Subcutaneous abdominal adipose tissue (tissue), 5 donors: ENCODE data around the gene PRKCA.

Experiments used
- H3K27ac ChIP-seq: one replicate; pipeline ENCODE4 v1.7.0; 2013; ENCODE audit warnings: low read depth, mild to moderate bottlenecking, inconsistent platforms, low read length, moderate library complexity
- H3K27me3 ChIP-seq, 5 donors: one replicate each; pipeline ENCODE4 v1.7.0; 2013; ENCODE audit warnings: low read length in 5 of 5, inconsistent platforms in 1 of 5; ENCODE audit not compliant: control insufficient read depth in 5 of 5, insufficient read depth in 4 of 5
- H3K36me3 ChIP-seq, 5 donors: one replicate each; pipeline ENCODE4 v1.7.0; 2013; ENCODE audit warnings: low read length in 5 of 5; ENCODE audit not compliant: control insufficient read depth in 5 of 5, insufficient read depth in 5 of 5
- H3K4me1 ChIP-seq, 5 donors: one replicate each; pipeline ENCODE4 v1.7.0; 2013; ENCODE audit warnings: low read length in 5 of 5, mild to moderate bottlenecking in 3 of 5, moderate library complexity in 1 of 5; ENCODE audit not compliant: control insufficient read depth in 5 of 5, insufficient read depth in 5 of 5
- H3K4me3 ChIP-seq, 5 donors: one replicate each; pipeline ENCODE4 v1.7.0; 2013; ENCODE audit warnings: low read length in 5 of 5, low read depth in 1 of 5
- H3K9ac ChIP-seq, 5 donors: one replicate each; pipeline ENCODE4 v1.7.0; 2013; ENCODE audit warnings: low read length in 5 of 5, mild to moderate bottlenecking in 4 of 5, moderate library complexity in 3 of 5
- H3K9me3 ChIP-seq, 5 donors: one replicate each; pipeline ENCODE4 v1.7.0; 2013; ENCODE audit warnings: low read length in 5 of 5; ENCODE audit not compliant: control insufficient read depth in 5 of 5
- donor health status: healthy.
- donor health status: healthy.
- donor health status: healthy.
- donor health status: healthy.
- donor health status: healthy.

PRKCA gene

DNA sequence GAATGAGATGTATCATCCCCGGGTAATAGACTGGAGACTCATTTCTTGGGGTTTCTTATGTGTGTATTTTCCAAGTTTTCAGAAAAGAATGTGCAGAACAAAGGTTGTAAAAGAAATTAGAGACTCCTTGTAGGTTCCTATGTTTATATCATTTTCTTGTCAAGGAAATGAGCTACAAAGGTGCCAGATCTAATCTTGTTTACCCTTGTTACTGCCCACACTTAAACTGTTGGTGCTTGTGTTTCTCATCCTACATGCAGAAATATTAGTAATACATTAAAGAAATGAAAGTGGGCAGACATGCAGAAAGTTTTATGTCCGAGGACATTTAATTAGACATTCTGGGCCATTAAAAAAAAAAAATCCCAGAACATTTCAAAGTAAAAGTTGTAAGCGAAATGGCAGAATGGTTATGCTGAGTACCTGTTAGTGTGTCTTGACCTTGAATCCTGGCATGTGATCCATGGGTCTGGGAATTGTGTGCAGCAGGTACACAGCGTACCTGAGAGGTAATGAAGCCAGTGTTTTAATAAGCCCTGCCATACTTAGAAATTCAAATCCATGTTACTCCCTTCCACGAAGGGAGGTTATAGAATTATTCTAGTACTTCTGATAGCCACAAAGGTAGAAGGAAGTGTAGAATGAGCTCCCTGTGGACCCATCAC lies 469.9 kb downstream of the PRKCA start:
- H3K27me3 ChIP-seq = no peaks in the 10 kb centered on the region
- no peaks in the 10 kb centered on the region for H3K4me1 ChIP-seq
- H3K36me3 ChIP-seq = peaks cover 0 to 9% (median 2%) of the 10 kb centered on the region in 5 donors
- H3K27ac ChIP-seq = no peak overlapping the region
- H3K4me3 ChIP-seq = no peak overlapping the region
- no peaks in the 10 kb centered on the region for H3K9me3 ChIP-seq
- H3K9ac ChIP-seq = no peak overlapping the region

DNA sequence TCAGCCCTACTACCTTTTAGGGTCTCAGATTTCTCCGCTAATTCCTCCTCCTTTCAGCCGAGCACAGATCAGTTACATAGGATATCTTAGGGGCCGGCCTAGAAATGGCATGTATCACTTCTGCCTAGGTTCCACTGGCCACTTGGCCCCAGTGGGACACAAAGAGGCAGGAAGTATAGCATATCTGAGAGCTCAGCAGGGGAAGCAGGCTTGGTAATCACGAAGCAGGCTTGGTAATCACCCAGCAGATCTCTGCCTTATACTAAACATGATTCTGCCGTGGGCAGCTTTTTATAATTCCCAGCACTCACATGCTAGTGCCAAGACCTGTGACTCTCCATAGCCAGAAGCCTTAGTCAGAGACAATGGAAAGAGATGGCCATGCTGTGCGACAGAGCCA lies 472.9 kb downstream of the PRKCA start:
- Histone ChIP-seq H3K27me3 (no peaks in the 10 kb centered on the region), H3K4me3 (no peak overlapping the region), H3K4me1 (no peaks in the 10 kb centered on the region), H3K36me3 (peaks cover 0 to 9% (median 2%) of the 10 kb centered on the region in 5 donors), H3K9ac (no peak overlapping the region), H3K9me3 (no peaks in the 10 kb centered on the region), H3K27ac (no peak overlapping the region)

DNA sequence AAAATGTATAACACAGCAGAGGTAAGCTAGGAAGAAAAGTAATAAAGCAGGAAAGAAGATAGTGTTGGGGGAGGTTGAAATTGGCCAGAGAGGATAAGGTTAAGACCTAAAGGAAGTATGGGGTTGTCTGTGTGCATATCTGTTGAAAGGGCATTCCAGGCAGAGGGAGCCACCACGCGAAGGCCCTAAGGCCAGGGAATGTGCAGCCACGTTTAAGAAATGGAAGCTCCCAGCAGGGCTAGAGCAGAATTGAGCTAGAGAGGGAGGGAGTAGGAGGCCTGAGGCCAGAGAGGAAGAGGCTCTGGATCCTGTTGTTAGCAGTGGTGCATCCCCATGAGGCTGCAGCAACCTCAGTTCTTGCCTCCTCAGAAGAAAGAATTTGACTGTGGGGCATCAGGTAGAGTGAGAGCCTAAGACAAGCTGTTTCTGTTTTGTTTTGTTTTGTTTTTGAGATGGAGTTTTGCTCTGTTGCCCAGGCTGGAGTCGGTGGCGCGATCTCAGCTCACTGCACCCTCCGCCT lies 473.5 kb downstream of the PRKCA start:
- H3K9me3 ChIP-seq = no peaks in the 10 kb centered on the region
- H3K9ac ChIP-seq = no peak overlapping the region
- no peaks in the 10 kb centered on the region for H3K27me3 ChIP-seq
- H3K4me3 ChIP-seq = no peak overlapping the region
- no peak overlapping the region for H3K27ac ChIP-seq
- no peaks in the 10 kb centered on the region for H3K4me1 ChIP-seq
- peaks cover 0 to 9% (median 2%) of the 10 kb centered on the region in 5 donors for H3K36me3 ChIP-seq

DNA sequence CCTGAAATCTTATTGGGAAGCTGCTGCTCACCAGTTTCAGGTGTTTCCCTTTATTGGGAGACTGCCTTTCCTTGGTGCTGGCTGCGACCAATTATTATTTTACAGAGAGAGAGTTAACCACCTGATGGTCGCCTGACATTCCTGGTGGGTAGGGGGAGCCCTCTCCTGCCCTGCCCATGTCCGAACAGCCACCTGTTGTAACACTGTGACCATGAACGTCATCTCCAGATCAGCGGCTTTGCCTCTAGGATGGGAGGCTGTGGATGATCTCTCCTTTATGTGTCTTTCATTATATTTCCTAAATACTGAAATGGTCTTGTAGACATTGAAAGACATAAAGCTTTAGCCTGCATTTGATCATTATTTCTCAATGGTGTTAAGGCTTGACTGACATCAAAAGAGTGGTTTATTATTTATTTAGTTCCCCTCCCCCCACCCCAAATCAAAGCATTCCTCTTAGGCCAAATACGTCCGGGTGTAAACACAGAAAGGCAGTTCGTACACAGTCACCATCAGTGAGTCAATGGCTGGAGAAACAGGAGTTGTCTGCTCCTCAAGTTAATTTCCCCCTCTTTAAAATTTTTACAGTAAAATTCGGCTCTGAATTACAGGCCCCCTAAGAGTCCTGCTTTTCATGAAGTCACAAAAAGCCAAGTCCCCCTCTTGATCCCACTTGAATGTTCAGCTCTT lies 474.7 kb downstream of the PRKCA start:
- peaks cover 0 to 9% (median 2%) of the 10 kb centered on the region in 5 donors for H3K36me3 ChIP-seq
- H3K4me1 ChIP-seq = no peaks in the 10 kb centered on the region
- no peaks in the 10 kb centered on the region for H3K9me3 ChIP-seq
- no peaks in the 10 kb centered on the region for H3K27me3 ChIP-seq
- no peak overlapping the region for H3K9ac ChIP-seq
- H3K4me3 ChIP-seq = no peak overlapping the region
- H3K27ac ChIP-seq = no peak overlapping the region

DNA sequence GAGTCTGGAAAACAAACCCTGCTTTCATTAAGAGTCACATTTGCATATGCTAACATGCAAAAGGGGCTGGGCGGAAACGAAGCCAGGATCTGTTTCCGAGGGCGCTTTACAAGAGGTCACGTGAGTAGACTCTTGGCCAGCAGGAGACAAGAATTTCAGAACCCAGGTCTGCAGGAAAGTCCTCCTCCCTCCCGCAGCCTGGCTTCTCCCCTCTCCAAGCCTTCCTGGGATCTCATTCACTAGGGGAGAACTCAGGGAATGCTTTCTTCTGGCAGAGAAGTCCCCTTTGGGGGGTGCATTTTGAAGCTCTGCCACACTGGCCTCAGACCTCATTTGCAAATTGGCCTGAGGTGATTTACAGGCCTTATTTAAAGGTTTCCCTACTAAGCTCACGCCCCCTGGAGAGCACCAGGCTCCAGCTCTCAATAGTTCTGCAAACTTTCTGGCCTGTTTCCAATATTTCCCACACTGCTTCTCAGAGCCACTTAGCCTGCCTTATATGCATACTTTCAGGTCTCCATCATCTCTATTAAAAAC lies 475.3 kb downstream of the PRKCA start:
- no peaks in the 10 kb centered on the region for H3K4me1 ChIP-seq
- no peaks in the 10 kb centered on the region for H3K9me3 ChIP-seq
- H3K36me3 ChIP-seq = peaks cover 0 to 9% (median 2%) of the 10 kb centered on the region in 5 donors
- H3K27me3 ChIP-seq = no peaks in the 10 kb centered on the region
- H3K9ac ChIP-seq = no peak overlapping the region
- H3K4me3 ChIP-seq = no peak overlapping the region
- H3K27ac ChIP-seq = no peak overlapping the region

DNA sequence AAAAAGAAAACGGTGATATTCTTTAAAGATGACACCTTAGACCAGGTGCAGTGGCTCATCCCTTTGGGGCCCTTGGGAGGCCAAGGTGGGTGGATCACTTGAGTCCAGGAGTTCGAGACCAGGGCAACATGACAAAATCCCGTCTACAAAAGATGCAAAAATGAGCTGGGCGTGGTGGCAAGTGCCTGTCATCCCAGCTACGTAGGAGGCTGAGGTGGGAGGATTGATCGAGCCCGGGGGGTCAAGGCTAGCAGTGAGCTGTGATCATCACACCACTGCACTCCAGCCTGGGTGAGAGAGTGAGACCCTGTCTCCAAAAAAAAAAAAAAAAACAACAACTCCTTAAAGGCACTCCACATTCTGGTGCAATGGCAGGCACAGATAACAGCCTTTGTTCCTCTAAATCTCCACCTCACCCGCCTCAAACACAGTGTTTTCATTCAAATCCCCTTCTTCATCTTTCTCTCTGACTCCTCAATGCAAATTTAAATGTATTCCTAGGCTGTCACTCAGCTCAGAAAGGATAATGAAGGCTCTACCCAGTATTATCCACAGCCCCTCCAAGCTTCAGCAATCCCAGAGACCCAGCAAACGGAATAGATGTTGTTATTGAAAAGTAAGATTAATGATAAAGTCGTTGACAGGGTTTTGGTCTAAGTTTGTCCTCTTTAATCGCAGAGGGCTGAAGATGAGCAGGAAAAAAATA lies 476.3 kb downstream of the PRKCA start:
- H3K4me3 ChIP-seq = no peak overlapping the region
- H3K9me3 ChIP-seq = no peaks in the 10 kb centered on the region
- H3K27me3 ChIP-seq = no peaks in the 10 kb centered on the region
- H3K4me1 ChIP-seq = no peaks in the 10 kb centered on the region
- H3K36me3 ChIP-seq = peaks cover 0 to 9% (median 3%) of the 10 kb centered on the region in 5 donors
- no peak overlapping the region for H3K27ac ChIP-seq
- no peak overlapping the region for H3K9ac ChIP-seq

DNA sequence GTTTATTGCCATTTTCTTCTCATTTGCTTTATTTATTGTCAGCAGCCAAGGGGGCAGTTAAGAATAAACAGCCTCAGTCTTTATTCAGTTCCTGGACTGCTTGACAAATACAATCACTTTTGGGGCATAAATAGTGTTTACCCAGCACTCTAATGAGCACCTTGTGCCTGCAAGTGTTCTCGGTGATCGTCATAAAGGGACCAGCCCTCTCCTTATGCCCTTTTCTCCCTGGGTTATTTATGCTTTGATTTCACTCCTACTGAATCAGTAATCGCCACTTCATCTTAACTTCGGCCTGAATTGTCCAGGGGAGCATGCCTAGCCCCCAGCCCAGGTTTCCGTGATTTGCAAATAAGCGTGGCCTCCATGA lies 476.8 kb downstream of the PRKCA start:
- peaks cover 0 to 5% (median 0%) of the 10 kb centered on the region in 5 donors for H3K36me3 ChIP-seq

DNA sequence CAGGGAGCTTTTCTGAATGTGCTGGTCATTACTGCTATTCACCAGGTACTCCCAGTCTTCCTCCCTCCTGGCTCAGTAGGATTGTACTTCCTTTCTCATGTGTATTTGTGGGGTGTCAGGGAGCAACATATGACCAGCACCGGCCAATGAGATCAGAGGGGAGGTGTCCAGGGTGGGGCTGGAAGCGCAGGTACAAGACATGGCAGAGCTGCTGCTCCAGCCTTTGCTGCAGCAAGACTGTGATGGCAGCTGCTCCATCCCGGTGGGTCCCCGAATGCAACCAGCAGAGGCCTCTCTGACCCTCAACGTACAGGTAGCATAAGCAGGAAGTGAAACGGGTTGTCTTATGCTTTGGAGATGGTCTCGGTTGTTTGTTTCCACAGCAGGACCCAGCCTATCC lies 478.7 kb downstream of the PRKCA start:
- Histone ChIP-seq H3K27ac (no peak overlapping the region), H3K36me3 (peaks cover 0 to 3% (median 0%) of the 10 kb centered on the region in 5 donors), H3K9me3 (no peaks in the 10 kb centered on the region), H3K9ac (no peak overlapping the region), H3K4me3 (no peak overlapping the region), H3K27me3 (no peaks in the 10 kb centered on the region), H3K4me1 (peaks cover 0 to 3% (median 0%) of the 10 kb centered on the region in 5 donors)

More for the DNA sequence above, 476.8 kb downstream of the PRKCA start:
- Histone ChIP-seq H3K4me1 (no peaks in the 10 kb centered on the region), H3K9me3 (no peaks in the 10 kb centered on the region), H3K27ac (no peak overlapping the region), H3K4me3 (no peak overlapping the region), H3K9ac (no peak overlapping the region), H3K27me3 (no peaks in the 10 kb centered on the region)

DNA sequence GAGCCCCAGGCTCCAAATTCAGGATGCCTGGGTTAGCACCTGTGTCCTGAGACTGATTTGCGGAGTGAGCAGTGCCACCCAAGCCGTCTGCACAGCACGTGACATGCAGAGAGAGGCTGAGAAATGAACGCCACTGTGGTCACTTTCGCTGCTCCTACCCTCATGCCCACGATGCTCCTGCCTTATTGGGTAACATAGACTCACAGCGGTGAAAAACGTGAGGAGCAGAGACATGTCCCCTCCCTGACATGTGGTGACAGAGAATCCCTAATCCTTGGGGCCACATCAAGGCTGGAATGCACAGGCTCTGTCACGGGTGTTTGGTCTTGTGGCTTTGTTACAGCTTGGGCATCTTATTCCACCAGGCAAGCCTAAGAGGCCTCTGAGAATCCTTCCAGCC lies 480.4 kb downstream of the PRKCA start:
- Histone ChIP-seq H3K4me1 (peaks cover 0 to 3% (median 0%) of the 10 kb centered on the region in 5 donors), H3K4me3 (no peak overlapping the region), H3K36me3 (peaks cover 0 to 14% (median 5%) of the 10 kb centered on the region in 5 donors), H3K9ac (no peak overlapping the region), H3K9me3 (no peaks in the 10 kb centered on the region), H3K27ac (no peak overlapping the region), H3K27me3 (no peaks in the 10 kb centered on the region)
